H1 (cell line): ENCODE results near the gene SPAAR. TPM values are rescaled to one million over a fixed set of nuclear protein-coding genes. Genes with fewer than 3 reads are reported as not detected.
"Not testable (repeated sequence)": the region's sequence is repeated elsewhere in the genome, so short reads cannot be mapped to it uniquely, and the experiment has no call there.

Experiments used
- CTCF ChIA-PET: fragments of 300-600 bp; sonication (Branson Sonifier 250); formaldehyde crosslinking; loops from one replicate; lab custom pipeline; 2021; ENCODE audit not compliant: partially characterized antibody; lab: Charles Lee
- POLR2A ChIA-PET: fragments of 300-600 bp; sonication (Branson Sonifier 250); formaldehyde crosslinking; loops from one replicate; lab custom pipeline; 2021; ENCODE audit warnings: inconsistent platforms; ENCODE audit not compliant: partially characterized antibody; lab: Charles Lee
- DNase-seq, 2 experiments: peaks; one replicate each; pipeline versions ENCODE4 v3.0.0 to v3.0.0-alpha.2; 2010 to 2022; ENCODE audit warnings: low spot score in 2 of 2, low read depth in 1 of 2, mixed read lengths in 1 of 2
- FAIRE-seq: peaks from 2 replicates; lab custom pipeline; 2011; peaks lifted over from hg19 to GRCh38; lab: Jason Lieb, UNC
- H2AFZ ChIP-seq: 2 replicates; pipeline ENCODE4 v1.8.1; 2012; ENCODE audit warnings: low read length, inconsistent platforms
- H2AK5ac ChIP-seq: 2 replicates; pipeline ENCODE4 v1.6.1; 2013; ENCODE audit warnings: low read depth, low read length
- H2BK120ac ChIP-seq: replicated peaks from 2 replicates; pipeline ENCODE3; 2013; ENCODE audit warnings: low read depth, low read length, inconsistent platforms
- H2BK12ac ChIP-seq: 2 replicates; pipeline ENCODE4 v1.6.1; 2013; ENCODE audit warnings: low read depth, low read length
- H2BK15ac ChIP-seq: 2 replicates; pipeline ENCODE4 v1.6.1; 2013; ENCODE audit warnings: low read length
- H2BK20ac ChIP-seq: 2 replicates; pipeline ENCODE4 v1.6.1; 2013; ENCODE audit warnings: low read length
- H2BK5ac ChIP-seq: 2 replicates; pipeline ENCODE4 v1.6.1; 2013; ENCODE audit warnings: low read depth, low read length
- H3K14ac ChIP-seq: 2 replicates; pipeline ENCODE4 v1.6.1; 2013; ENCODE audit warnings: inconsistent platforms; ENCODE audit not compliant: insufficient read length
- H3K18ac ChIP-seq: 2 replicates; pipeline ENCODE4 v1.6.1; 2013; ENCODE audit warnings: low read length; ENCODE audit errors: extremely low read depth
- H3K23ac ChIP-seq: 2 replicates; pipeline ENCODE4 v1.6.1; 2013; ENCODE audit warnings: inconsistent platforms; ENCODE audit not compliant: insufficient read length
- H3K23me2 ChIP-seq: 2 replicates; pipeline ENCODE4 v1.6.1; 2013; ENCODE audit warnings: low read depth, low read length
- H3K27ac ChIP-seq: 2 replicates; pipeline ENCODE4 v1.6.1; 2011; ENCODE audit warnings: low read depth, low read length, inconsistent platforms
- H3K27me3 ChIP-seq, 4 experiments: replicated peaks in 1 of 4; 1 replicate in 1 of 4; 2 replicates in 3 of 4; pipeline versions ENCODE4 v1.6.1 to v1.8.1; 2011 to 2013; ENCODE audit warnings: low read length in 3 of 4, mild to moderate bottlenecking in 3 of 4, inconsistent platforms in 2 of 4, mixed read lengths in 2 of 4, moderate library complexity in 1 of 4; ENCODE audit not compliant: control insufficient read depth in 3 of 4, insufficient read depth in 3 of 4; ENCODE audit errors: extremely low read depth in 1 of 4
- H3K36me3 ChIP-seq, 4 experiments: 2 replicates each; pipeline versions ENCODE4 v1.6.1 to v1.8.1; 2011 to 2013; ENCODE audit warnings: mild to moderate bottlenecking in 4 of 4, low read length in 3 of 4, moderate library complexity in 2 of 4, control low read depth in 1 of 4, inconsistent platforms in 1 of 4; ENCODE audit not compliant: insufficient read depth in 4 of 4, control insufficient read depth in 2 of 4
- H3K4ac ChIP-seq: replicated peaks from 2 replicates; pipeline ENCODE3; 2013; ENCODE audit warnings: low read length, low read depth, mixed read lengths, inconsistent platforms; ENCODE audit not compliant: insufficient read length
- H3K4me1 ChIP-seq, 4 experiments: replicated peaks in 1 of 4; 1 replicate in 1 of 4; 2 replicates in 3 of 4; pipeline versions ENCODE4 v1.6.1 to v1.8.1; 2011 to 2013; ENCODE audit warnings: low read length in 3 of 4, inconsistent platforms in 2 of 4, mixed read lengths in 1 of 4; ENCODE audit not compliant: insufficient read depth in 4 of 4, control insufficient read depth in 3 of 4
- H3K4me2 ChIP-seq, 2 experiments: 2 replicates each; pipeline versions ENCODE4 v1.6.1 to v1.8.1; 2011 to 2013; ENCODE audit warnings: low read depth in 2 of 2, low read length in 2 of 2, control low read depth in 1 of 2, inconsistent platforms in 1 of 2, mild to moderate bottlenecking in 1 of 2; ENCODE audit not compliant: insufficient read depth in 1 of 2
- H3K4me3 ChIP-seq, 4 experiments: fragments of 200-600, 300-600 bp in 1 of 4; sonication (generic), shearing (Covaris generic), sonication (Bioruptor Twin) in 1 of 4; 2 replicates each; pipeline versions ENCODE4 v1.5.1 to v1.8.1; 2011 to 2016; ENCODE audit warnings: low read length in 4 of 4, low read depth in 3 of 4, control low read depth in 2 of 4, inconsistent platforms in 2 of 4, mild to moderate bottlenecking in 2 of 4, mixed read lengths in 1 of 4, moderate library complexity in 1 of 4; ENCODE audit not compliant: insufficient read depth in 2 of 4; ENCODE audit errors: extremely low read depth in 1 of 4
- H3K56ac ChIP-seq: replicated peaks from 2 replicates; pipeline ENCODE3; 2013; ENCODE audit warnings: low read depth, mild to moderate bottlenecking, mixed read lengths, low read length, inconsistent platforms; ENCODE audit not compliant: insufficient read length
- H3K79me1 ChIP-seq: 2 replicates; pipeline ENCODE4 v1.6.1; 2013; ENCODE audit warnings: low read depth, low read length, control low read depth
- H3K79me2 ChIP-seq, 2 experiments: 2 replicates each; pipeline versions ENCODE4 v1.6.1 to v1.8.1; 2012 to 2013; ENCODE audit warnings: low read length in 2 of 2, mild to moderate bottlenecking in 2 of 2, inconsistent platforms in 1 of 2; ENCODE audit not compliant: insufficient read depth in 2 of 2, control insufficient read depth in 1 of 2
- H3K9ac ChIP-seq, 4 experiments: replicated peaks in 1 of 4; 1 replicate in 1 of 4; 2 replicates in 3 of 4; pipeline versions ENCODE4 v1.6.1 to v1.8.1; 2011 to 2013; ENCODE audit warnings: low read depth in 3 of 4, low read length in 3 of 4, control low read depth in 2 of 4, mild to moderate bottlenecking in 2 of 4, moderate library complexity in 2 of 4, inconsistent platforms in 1 of 4; ENCODE audit errors: extremely low read depth in 1 of 4
- H3K9me3 ChIP-seq, 2 experiments: 2 replicates each; pipeline versions ENCODE4 v1.6.1 to v1.8.1; 2012 to 2013; ENCODE audit warnings: mild to moderate bottlenecking in 2 of 2, moderate library complexity in 2 of 2, control low read depth in 1 of 2, inconsistent platforms in 1 of 2, low read depth in 1 of 2, low read length in 1 of 2, mixed read lengths in 1 of 2; ENCODE audit not compliant: insufficient read depth in 2 of 2
- H4K20me1 ChIP-seq, 2 experiments: replicated peaks in 1 of 2; 2 replicates each; pipeline versions ENCODE3 to v1.8.1; 2011 to 2013; ENCODE audit warnings: inconsistent platforms in 2 of 2, low read length in 2 of 2, mild to moderate bottlenecking in 1 of 2; ENCODE audit not compliant: insufficient read depth in 2 of 2, control insufficient read depth in 1 of 2
- H4K5ac ChIP-seq: 2 replicates; pipeline ENCODE4 v1.6.1; 2013; ENCODE audit warnings: low read length, low read depth, mixed read lengths, inconsistent platforms; ENCODE audit not compliant: insufficient read length
- H4K8ac ChIP-seq: 2 replicates; pipeline ENCODE4 v1.8.0; 2013; ENCODE audit warnings: mild to moderate bottlenecking, moderate library complexity, low read length, inconsistent platforms; ENCODE audit not compliant: insufficient read depth; ENCODE audit errors: extremely low read depth
- H4K91ac ChIP-seq: replicated peaks from 2 replicates; pipeline ENCODE3; 2013; ENCODE audit warnings: low read length, mixed read lengths, inconsistent platforms; ENCODE audit not compliant: insufficient read length
- polyA plus RNA-seq, 7 experiments: library from polyadenylated mRNA; depleted of rRNA in 3 of 7; stranded (reverse) in 5 of 7; unstranded in 2 of 7; fragments of >200 nt in 5 of 7; fragments of 200-250 nt in 2 of 7; gene quantifications; 1 replicate in 5 of 7; 2 replicates in 1 of 7; 4 replicates in 1 of 7; pipeline versions ENCODE4 v1.2.1 to v1.2.3, GENCODE V29; 2011 to 2013; ENCODE audit warnings: missing spikeins in 2 of 7, mixed read lengths in 2 of 7
- total RNA-seq: library from RNA; stranded (reverse); fragmentation: NEBNext Ultra II Directional; extraction: Animal tissue kit (Norgen Biotek cat#: 25700); gene quantifications from 2 replicates; pipeline ENCODE4 v1.2.1, GENCODE V29; 2021

The SPAAR gene
- total and polyA plus RNA-seq, 2 of the 8 experiments (the other 6 are each of a cell fraction or from before 2014, with no cell fraction given): 0.27 TPM; not detected in 1

- H4K91ac ChIP-seq, H3K56ac ChIP-seq, H3K23me2 ChIP-seq, DNase-seq, H2BK15ac ChIP-seq, H2AK5ac ChIP-seq, FAIRE-seq, H4K20me1 ChIP-seq, H3K18ac ChIP-seq, H2BK120ac ChIP-seq, H3K14ac ChIP-seq, H3K79me1 ChIP-seq, H2AFZ ChIP-seq, H3K27ac ChIP-seq, H3K27me3 ChIP-seq, H3K4me2 ChIP-seq, H3K9me3 ChIP-seq, H3K4me3 ChIP-seq, POLR2A ChIA-PET, H2BK20ac ChIP-seq, H3K23ac ChIP-seq, H3K79me2 ChIP-seq, H3K4ac ChIP-seq, H4K8ac ChIP-seq, H2BK12ac ChIP-seq, H4K5ac ChIP-seq, H3K9ac ChIP-seq, CTCF ChIA-PET, H2BK5ac ChIP-seq, H3K36me3 ChIP-seq: not testable (repeated sequence)
- peaks cover 6 to 15% (median 11%) of the 10 kb centered on the region in 4 experiments for H3K4me1 ChIP-seq
These were observed 4.1 kb downstream of the SPAAR start for GRCh38 chr9:35913429-35913828.
